AG08396 (cell line): ENCODE measurements around the gene AEN.

ENCODE experiments used
- DNase-seq: peaks from one replicate; pipeline ENCODE4 v3.0.0; 2012; ENCODE audit warnings: low spot score, mixed read lengths

AEN gene

DNA sequence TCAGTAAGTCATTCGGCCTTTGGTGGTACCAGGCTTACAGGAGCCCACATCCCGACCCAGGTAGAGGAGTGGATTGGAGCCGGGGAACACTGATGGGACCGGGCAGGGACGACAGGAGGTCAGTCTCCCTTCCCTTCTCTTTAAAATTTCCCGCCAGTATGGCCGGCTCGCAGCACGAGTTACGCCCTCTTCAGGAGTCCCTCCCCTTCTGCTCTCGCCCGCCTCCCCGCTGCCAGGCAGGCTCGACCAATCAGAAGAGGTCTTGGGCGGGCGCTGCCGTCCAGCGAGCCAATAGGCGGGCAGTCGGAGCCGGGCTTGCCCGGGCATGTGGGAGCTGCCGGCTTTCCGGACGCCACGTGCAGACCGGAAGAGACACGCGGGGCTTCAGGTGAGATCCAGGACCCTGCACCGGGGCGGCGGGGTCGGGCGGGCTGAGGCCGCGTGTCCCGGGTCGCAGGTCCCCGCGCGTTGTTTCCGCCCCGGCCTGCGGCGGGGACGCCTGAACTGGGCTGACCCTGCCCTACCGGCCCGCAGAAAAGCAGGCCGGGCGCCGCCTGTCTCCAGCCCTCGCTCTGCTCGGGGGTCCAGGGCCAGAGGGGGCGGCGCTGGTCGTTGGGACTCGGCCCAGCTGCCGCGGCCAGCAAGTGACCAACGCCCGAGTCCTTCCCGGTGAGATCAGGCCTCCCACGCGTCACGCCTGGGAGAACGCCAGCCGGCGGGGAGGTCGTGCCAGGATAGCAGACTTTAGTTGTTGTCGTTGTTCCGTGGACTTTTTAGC is at the start of gene AEN:
Gene AEN (plus strand): TSS at position 346 of the 778 bp plus-strand sequence. CDS start 4,870 bp downstream, outside the sequence.
- peak; percentile 99 for DNase-seq

- no peak for DNase-seq
These were observed 49.3 kb upstream of the AEN start for GRCh38 chr15:88571852-88572259.

- DNase-seq = no peak
These were observed 47.1 kb upstream of the AEN start for GRCh38 chr15:88574077-88574476.

DNA sequence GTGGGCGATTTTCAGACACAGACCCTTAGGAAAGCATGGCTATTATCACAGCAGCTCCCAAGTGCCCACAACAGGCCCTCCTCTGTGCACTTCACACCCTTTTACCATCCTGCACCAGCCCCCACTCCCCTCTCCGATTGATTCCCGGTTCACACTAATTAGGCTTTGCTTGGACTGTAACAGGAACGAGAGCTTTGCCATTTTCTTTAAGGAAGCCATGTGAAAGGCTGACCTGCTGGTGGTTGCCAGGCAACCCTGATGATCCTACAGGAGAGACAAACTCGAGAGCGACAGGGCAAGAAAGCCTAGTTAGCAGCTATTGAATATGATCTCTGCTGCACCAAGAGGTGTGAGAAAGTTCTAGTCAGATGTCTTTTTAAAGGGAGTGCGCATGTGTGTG is 46.5 kb upstream of the AEN start:
- DNase-seq = no peak

DNA sequence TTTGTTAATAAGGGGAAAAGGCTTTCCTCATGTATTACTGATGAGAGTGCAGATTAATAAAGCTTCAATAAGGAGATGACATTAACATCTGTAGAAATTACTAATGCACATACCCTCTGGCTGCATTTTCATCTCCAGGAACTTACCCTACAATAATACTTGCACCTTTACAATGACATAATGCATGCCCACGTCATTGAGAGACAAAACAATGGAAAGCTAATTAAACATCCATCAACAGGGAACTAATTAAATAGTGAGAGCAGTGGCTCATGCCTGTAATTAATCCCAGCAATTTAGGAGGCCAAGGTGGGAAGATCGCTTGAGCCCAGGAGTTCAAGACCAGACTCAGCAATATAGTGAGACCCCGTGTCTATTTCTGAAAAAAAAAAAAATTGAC is 41.8 kb upstream of the AEN start:
- no peak for DNase-seq

DNA sequence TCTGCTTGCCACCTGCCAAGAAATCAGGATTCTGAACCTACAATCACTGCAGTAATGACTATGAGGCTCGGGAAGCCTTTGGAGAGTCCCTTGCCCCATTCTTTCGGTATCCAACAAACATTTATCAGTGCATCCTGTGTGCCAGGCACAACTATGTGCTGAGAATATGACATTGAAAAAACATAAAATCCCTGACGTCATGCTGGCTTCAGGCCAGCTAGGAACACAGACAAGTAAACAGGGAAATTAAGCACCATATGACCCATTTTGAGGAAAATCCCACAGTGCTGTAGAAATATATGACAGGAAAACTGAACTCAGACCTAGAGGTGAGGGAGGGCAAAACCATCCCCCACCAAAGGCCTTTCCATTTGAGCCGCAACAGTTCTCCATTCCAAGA is 40.6 kb upstream of the AEN start:
- DNase-seq = no peak

GRCh38 chr15:88586401-88587162 is 34.6 kb upstream of the AEN start:
- no peak for DNase-seq

DNA sequence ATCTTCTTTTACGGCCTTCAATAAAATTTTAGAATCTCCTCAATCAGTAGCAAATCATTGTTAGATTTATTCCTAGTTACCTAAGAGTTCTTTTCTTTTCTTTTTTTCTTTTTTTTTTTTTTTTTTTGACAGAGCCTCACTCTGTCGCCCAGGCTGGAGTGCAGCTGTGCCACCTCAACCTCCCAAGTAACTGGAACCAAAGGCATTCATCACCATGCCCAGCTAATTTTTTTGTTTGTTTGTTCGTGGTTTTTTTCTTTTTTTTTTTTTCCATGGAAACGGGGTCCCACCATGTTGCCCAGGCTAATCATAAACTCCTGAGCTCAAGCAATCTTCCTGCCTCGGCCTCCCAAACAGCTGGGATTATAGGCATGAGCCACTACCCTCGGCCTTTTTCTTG is 30.4 kb upstream of the AEN start:
- no peak for DNase-seq

DNA sequence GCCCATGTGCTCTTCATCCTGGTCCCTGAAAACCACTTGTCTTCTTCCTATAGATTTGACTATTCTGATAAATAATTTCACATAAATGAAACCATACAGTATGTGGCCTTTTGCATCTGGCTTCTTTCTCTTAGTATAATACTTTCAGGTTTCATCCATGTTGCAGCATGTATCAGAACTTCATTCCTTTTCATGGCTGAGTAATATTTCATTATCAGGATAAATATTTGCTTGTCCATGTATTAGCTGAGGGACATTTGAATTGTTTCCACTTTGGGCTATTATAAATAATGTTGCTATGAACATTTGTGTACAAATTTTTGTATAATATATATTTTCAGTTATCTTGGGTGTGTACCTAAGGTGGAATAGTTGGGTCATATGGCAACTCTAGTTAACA is 29.8 kb upstream of the AEN start:
- no peak for DNase-seq

DNA sequence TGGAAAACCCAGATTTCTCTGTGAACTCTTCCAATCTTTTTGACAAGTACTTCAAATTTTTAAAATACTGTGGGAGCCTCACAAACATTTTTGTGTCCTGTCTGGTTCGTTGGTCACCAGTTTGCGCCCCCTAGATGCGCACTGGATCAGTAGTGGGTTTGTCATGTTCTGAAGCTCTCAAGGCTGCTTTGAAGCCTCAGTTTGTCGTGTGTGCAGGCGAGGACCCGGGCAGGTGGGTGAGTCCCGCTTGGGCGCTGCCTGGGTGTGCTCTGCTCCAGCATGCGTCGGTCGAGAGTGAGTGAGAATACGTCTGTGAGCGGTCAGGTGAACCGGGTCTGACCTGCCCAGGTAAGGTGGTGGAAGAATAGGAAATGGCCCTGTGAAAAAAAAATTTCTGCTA is 17.3 kb upstream of the AEN start:
- no peak for DNase-seq

DNA sequence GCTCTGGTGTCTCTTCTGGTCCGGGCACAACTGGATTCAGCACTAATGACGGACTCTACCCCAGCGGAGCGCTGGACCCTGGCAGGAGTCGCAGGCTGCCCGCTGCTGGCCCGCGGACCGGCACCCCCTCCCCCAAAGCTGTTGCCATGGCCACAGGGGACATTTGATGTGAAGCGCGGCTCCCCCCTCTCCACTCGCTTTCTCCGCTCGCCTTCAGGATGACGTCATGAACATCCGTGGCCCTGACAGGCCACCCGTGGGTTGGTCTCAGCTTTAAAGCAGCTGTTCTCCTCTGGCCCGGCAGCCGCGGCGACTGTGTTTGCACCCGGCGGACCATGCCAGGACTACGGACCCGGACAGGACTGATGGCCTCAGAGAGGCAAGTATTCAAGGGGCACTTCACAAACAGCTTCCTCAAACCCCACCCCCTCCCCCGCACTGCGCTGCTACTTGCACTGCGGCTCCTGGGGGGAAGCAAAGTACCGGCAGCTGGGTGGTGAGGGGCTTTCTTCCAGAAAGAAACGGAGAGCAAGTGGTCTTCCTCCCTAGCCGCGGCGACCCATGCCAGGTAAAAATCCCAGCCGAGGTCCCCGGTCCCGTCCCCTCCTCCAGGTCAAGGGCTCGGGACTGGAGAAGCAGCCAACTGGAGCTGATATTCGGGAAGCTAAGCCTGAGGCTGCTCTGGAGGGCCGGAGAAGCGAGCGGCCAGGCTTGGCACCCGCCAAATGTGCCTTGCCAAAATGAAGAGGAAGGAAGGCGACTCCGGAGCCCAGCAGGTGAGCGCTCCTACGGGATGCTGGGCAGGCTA is 16.6 kb upstream of the AEN start:
- DNase-seq = no peak

DNA sequence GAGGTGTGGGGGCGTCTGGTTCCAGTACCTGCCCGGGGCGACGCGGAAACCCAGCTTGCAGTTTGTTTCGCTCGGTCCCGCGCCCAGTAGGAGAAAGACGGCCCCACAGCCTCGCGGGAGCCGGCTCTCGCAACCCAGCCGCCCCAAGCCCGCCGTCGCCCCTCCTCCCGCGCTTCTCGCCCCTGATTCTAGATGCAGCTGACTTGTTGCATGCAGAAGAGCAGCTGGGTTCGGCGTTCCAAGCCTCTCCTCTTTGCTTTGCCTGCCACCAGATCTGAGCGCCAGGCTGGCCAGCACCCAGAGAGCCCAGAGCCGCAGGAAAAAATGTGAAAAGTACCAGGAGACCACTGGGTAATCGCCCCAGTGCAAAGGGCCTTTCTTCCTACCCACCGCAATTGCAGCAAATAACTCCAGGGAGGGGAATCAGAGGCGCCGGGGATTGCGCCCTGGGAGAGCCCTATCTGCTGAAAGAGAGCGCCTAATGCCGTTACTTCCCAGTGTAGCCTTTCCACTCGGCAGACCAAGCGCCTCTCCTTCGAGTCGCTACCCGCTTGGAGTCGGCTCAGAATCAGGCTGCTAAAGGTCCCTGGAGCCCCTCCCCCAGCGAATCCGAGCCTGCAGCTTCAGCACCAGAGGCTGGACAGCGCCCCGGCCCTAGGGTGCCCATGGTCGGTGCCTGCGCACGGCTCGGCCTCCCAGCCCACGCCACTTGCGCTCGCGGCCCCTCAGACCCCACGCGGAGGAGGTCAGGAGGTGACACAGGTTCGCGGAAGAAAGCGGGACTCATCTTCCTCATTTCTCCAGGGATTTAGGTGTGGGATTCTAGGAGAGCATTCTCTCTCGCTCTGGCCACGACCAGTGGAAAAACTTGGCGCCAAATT is 15.7 kb upstream of the AEN start:
- DNase-seq = peak; percentile 61

DNA sequence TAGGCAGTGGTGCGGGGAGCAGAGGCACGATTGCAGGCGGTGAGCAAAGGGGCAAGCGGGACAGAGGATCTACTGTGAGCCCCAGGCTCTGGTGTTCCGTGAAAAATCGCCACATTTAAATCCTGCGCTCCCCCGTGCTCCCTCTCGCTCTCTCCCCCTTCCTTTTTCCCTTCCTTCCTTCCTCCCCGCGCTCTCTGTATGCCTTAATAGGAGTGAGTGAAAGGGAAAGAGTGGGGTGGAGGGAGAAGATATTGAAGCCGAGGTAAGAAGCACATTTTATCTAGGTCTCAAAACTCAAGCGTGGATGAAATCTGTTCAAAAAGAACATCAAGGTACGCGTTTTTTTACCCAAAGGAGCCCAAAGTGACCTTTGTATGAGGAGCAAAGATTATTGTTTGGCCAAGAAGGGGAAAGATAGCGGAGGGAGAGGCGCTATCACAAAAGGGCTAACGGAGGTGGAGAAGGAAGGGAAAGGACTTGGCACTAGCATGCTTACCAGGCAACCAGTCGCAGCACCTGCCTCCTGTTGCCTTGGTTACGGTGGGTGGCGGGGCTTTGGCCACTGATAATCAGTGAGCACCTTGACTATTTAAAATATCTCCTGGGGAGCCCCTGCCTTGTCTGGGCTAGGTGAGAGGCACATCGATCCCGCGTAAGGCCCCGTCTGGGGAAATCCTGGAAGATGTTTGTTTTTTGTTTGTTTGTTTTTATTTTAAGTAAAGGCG is 14.9 kb upstream of the AEN start:
- DNase-seq = no peak

DNA sequence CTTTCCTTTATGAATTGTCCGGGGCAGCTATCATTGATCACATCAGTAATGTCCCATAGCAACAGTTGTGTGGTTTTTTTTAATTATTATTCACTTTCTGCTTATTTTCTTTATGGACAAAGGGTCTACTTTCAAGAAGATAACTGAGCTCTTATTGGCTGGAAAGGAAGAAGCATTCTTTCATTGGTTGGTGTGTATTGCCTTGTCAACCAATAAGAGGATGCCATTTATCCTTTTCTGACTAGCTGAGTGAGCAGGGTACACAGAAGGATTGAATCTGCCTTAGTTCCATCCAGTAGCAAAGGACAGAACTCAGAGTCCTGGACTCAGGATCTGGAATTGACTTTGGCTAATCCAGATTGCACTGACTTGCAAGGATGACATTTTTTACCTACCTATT is 13.2 kb upstream of the AEN start:
- DNase-seq = no peak

DNA sequence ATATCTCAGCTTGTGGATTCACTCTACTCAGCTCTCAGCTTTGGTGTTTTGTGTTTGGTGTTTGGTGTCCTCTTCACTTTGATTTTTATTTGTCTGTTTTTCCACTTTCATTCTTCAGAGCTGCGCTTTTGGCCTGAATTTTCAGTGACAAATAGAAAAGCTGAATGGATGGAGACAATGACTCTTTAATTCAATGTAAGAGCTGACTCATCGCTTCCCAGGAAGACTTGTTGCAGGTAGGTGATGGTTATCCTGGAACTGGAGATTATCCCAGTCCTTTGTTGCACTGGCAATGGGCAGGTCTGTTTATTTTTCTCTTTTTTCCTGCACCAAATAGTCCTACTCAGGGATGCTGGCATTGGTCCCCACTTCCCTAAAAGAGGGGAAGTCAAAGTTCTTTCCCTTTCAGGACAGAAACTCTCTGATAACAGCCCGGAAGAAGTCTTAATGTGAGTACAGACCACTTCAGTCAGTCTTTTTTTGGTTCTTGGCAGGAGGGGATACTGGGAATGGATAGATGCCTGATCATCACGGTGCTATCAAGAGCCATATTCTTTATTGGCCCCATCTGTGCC is 12.4 kb upstream of the AEN start:
- DNase-seq = no peak

GRCh38 chr15:88609344-88610090 is 11.6 kb upstream of the AEN start:
- DNase-seq = no peak

DNA sequence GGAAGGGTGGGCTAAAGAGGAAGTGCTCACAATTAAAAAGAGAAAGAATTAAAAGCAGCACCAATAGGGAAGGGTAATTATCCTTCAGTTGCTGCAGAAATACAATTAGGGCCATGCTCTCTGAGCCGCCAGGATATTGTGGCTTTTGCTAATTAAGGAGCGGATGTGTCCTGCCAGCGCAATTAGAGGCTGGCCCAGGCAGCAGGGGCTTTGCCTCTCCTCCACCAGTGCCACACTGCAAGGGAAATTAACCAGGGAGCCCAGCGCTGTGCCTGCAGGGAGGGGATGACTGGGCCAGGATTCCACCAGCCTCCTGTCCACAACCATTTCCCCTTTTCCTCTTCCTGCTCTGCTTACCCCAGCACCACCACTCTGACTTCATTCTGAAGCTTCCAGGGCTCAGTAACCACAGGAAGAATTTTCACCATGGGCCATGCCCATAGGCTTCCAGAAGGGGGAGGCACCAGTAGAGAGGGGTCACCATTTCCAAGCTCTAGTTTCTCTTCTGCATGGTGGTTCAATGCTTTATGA is 10.4 kb upstream of the AEN start:
- DNase-seq = no peak

DNA sequence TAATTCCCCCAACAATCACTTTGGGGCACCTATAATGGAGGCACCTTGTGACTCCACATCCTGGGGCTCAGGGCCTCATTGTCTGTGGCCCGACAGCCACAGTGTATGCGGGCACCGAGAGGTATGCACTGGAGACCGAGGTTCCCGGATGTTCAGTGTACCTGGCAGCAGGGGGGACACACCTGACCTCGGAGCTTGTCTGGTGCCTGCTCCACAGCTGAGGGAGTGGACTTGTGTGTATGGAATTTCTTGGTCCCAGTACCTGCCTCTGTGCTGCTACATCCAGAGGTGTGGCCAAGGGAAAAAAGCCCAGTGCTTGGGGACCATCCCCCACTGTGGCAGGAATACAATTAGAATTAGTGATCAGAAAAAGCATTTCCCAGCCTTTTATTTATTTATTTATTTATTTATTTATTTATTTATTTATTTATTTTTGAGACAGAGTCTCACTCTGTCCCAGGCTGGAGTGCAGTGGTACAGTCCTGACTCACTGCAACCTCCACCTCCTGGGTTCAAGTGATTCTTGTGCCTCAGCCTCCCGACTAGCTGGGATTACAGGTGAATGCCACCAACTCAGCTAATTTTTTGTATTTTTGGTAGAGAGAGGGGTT is 8.8 kb upstream of the AEN start:
- no peak for DNase-seq
